Pancreas (tissue), 10 donors: Measurements from ENCODE around the gene FOXO3B. TPM values are rescaled to one million over a fixed set of nuclear protein-coding genes. Genes with fewer than 3 reads are reported as not detected.
"Not testable (repeated sequence)": the region's sequence is repeated elsewhere in the genome, so short reads cannot be mapped to it uniquely, and the experiment has no call there.

Experiments used
- ATAC-seq, 4 donors: fragments of 200-7000 bp; cut with Tn5 transposase; one replicate each; pipeline versions ENCODE4 v1.8.0 to v1.9.1; 2020; ENCODE audit warnings: mild to moderate bottlenecking in 4 of 4, moderate library complexity in 4 of 4
- DNase-seq, 6 donors: peaks; one replicate each; pipeline ENCODE4 v3.0.0-alpha.2; 2020
- FAIRE-seq: peaks from 2 replicates; lab custom pipeline; 2012; peaks lifted over from hg19 to GRCh38; lab: Jason Lieb, UNC
- H3K27ac ChIP-seq, 4 donors: fragments of 200-600 bp; sonication (generic); 1 replicate in 3 of 4; 2 replicates in 1 of 4; pipeline versions ENCODE4 v1.5.0 to v1.8.0; 2020
- H3K27me3 ChIP-seq, 4 donors: fragments of 200-600 bp; one replicate each; pipeline ENCODE4 v1.8.0; 2021
- H3K36me3 ChIP-seq, 3 donors: fragments of 200-600 bp; sonication (generic) in 1 of 3; one replicate each; pipeline versions ENCODE4 v1.5.0 to v1.8.0; 2020 to 2021
- H3K4me1 ChIP-seq, 3 donors: fragments of 200-600 bp; one replicate each; pipeline ENCODE4 v1.8.0; 2021
- H3K4me3 ChIP-seq, 4 donors: fragments of 200-600 bp; sonication (generic) in 2 of 4; one replicate each; pipeline versions ENCODE4 v1.5.0 to v1.8.0; 2020 to 2021
- H3K9me3 ChIP-seq, 4 donors: fragments of 200-600 bp; one replicate each; pipeline ENCODE4 v1.8.0; 2021
- CTCF ChIP-seq, 4 donors: fragments of 200-600 bp; sonication (generic) in 3 of 4; IDR thresholded peaks; one replicate each; pipeline versions ENCODE4 v1.5.0 to v1.8.0; 2021; ENCODE audit warnings: antibody characterized with exemption in 4 of 4
- WGBS, 2 donors: extraction: QIAGEN DNeasy Blood & Tissue Kit; methylation state at CpG; one replicate each; pipeline ENCODE4 v1.1.7; 2013; 5-methylcytosine and 5-hydroxymethylcytosine counted together
- intact Hi-C, 3 donors: fragments of 100-400 bp; cut with DNase I; formaldehyde crosslinking; loops; one replicate each; pipeline versions ENCODE4 v1.11.1 to v1.14.2; 2022
- polyA plus RNA-seq, 2 donors: library from polyadenylated mRNA; stranded (reverse); fragments of 200-250 nt; gene quantifications; one replicate each; pipeline ENCODE4 v1.2.3, GENCODE V29; 2013
- total RNA-seq, 6 donors: library from RNA; stranded (reverse); fragmentation: NEBNext Ultra II Directional in 4 of 6; extraction: Animal tissue kit (Norgen Biotek cat#: 25700) in 4 of 6; gene quantifications; one replicate each; pipeline versions ENCODE4 v1.2.1 to v1.2.4, GENCODE V29; 2021 to 2023
- donor health status: healthy with polysubstance abuse.
- donor health status: DM: no; HTN: no; CAD: no; lungs with moderate emphysema.
- donor health status: DM: no; HTN: no; CAD: no.
- donor health status: control.
- donor health status: control.
- donor health status: Bipolar disorder and iron deficiency.
- donor health status: DM: yes; HTN: yes; CAD: no.
- donor health status: DM: no; HTN: no; CAD: no.
- donor health status: DM: no; HTN: no; CAD: no.
- donor health status: DM: yes; HTN: yes; CAD: no.

FOXO3B gene
- 1 to 10 TPM in 5 of 6 donors, under 1 TPM in 1; 0.95 to 2.0 (median 1.3) TPM for total RNA-seq
- 1 to 10 TPM in 1 of 2 donors, under 1 TPM in 1; 0.47 to 1.0 TPM for polyA plus RNA-seq

GRCh38 chr17:18681767-18682571 lies at the start of gene FOXO3B:
FOXO3B (minus strand) TSS chr17:18682314; CDS start chr17:18681651, 663 bp downstream.
- ATAC-seq (peak; percentile 98 to 100 (median 98)), DNase-seq (peak; percentile 84 to 94 (median 89)), FAIRE-seq (peak; percentile 63)
- H3K27me3 ChIP-seq, H3K4me1 ChIP-seq, H3K36me3 ChIP-seq, H3K9me3 ChIP-seq, H3K27ac ChIP-seq, intact Hi-C loops: not testable (repeated sequence)
- 0 to 1% methylated on average over 36 to 54 of the region's 58 CpGs for WGBS, 2 donors
- H3K4me3 ChIP-seq: peak within 1 kb of the TSS in 3 of 4 donors; percentile 19 to 63 (median 34)

- FAIRE-seq, ATAC-seq, H3K4me1 ChIP-seq, intact Hi-C loops, DNase-seq, H3K9me3 ChIP-seq, H3K27ac ChIP-seq, H3K36me3 ChIP-seq, H3K4me3 ChIP-seq, H3K27me3 ChIP-seq: not testable (repeated sequence)
- WGBS, 2 donors: 88 to 100% methylated on average over 1 of the region's 1 CpG
Observed at GRCh38 chr17:18723509-18723908, 41.4 kb upstream of the FOXO3B start.

- H3K36me3 ChIP-seq, DNase-seq, intact Hi-C loops, H3K27ac ChIP-seq, H3K27me3 ChIP-seq, H3K4me3 ChIP-seq, ATAC-seq, FAIRE-seq, H3K9me3 ChIP-seq, H3K4me1 ChIP-seq: not testable (repeated sequence)
- 77 to 80% methylated on average over 5 of the region's 5 CpGs for WGBS, 2 donors
Observed at GRCh38 chr17:18722612-18723011, 40.5 kb upstream of the FOXO3B start.

- H3K27ac ChIP-seq, FAIRE-seq, intact Hi-C loops, DNase-seq, H3K4me3 ChIP-seq, H3K36me3 ChIP-seq, H3K4me1 ChIP-seq, H3K27me3 ChIP-seq, H3K9me3 ChIP-seq: not testable (repeated sequence)
- peak; percentile 74 to 85 (median 83) for ATAC-seq
- 64 to 96% methylated on average over 1 to 2 of the region's 12 CpGs for WGBS, 2 donors
Observed at GRCh38 chr17:18721775-18722547, 39.8 kb upstream of the FOXO3B start.

- DNase-seq, H3K36me3 ChIP-seq, FAIRE-seq, intact Hi-C loops, H3K4me3 ChIP-seq, H3K9me3 ChIP-seq, H3K27ac ChIP-seq, H3K4me1 ChIP-seq, H3K27me3 ChIP-seq: not testable (repeated sequence)
- peak in 1 of 4 donors; percentile 34 for ATAC-seq
- 80% methylated on average over 10 to 12 of the region's 12 CpGs for WGBS, 2 donors
Observed at GRCh38 chr17:18719428-18720110, 37.5 kb upstream of the FOXO3B start.

GRCh38 chr17:18718643-18719427 lies 36.7 kb upstream of the FOXO3B start:
- not testable (repeated sequence) for FAIRE-seq, DNase-seq
- peak in 3 of 4 donors; percentile 44 to 69 (median 47) for ATAC-seq

GRCh38 chr17:18712354-18712999 lies 30.4 kb upstream of the FOXO3B start:
- DNase-seq: peak; percentile 40 to 74 (median 56)
- intact Hi-C loops, H3K4me1 ChIP-seq, H3K4me3 ChIP-seq, H3K9me3 ChIP-seq, H3K36me3 ChIP-seq, H3K27me3 ChIP-seq, H3K27ac ChIP-seq: not testable (repeated sequence)
- peak; percentile 82 to 95 (median 90) for ATAC-seq
- 9 to 12% methylated on average over 5 to 7 of the region's 7 CpGs for whole genome bisulfite sequencing, 2 donors
- peak; percentile 91 for FAIRE-seq
- TF ChIP-seq CTCF (IDR thresholded peaks at IDR 0.05): peak; percentile 30 to 43 (median 37)

More at GRCh38 chr17:18718643-18719427, 36.7 kb upstream of the FOXO3B start:
- H3K27me3 ChIP-seq, intact Hi-C loops, H3K9me3 ChIP-seq, H3K36me3 ChIP-seq, H3K4me3 ChIP-seq, H3K4me1 ChIP-seq: not testable (repeated sequence)
- WGBS, 2 donors: 64 to 77% methylated on average over 7 to 8 of the region's 9 CpGs
- H3K27ac ChIP-seq: peak overlapping the region in 1 of 4 donors; percentile 12

GRCh38 chr17:18708215-18708614 lies 26.1 kb upstream of the FOXO3B start:
- H3K4me3 ChIP-seq, H3K36me3 ChIP-seq, H3K27me3 ChIP-seq, H3K4me1 ChIP-seq, H3K9me3 ChIP-seq, DNase-seq, intact Hi-C loops, ATAC-seq, FAIRE-seq, H3K27ac ChIP-seq: not testable (repeated sequence)
- whole genome bisulfite sequencing, 2 donors: 94 to 96% methylated on average over 3 of the region's 3 CpGs

- H3K4me1 ChIP-seq, FAIRE-seq, H3K27ac ChIP-seq, H3K36me3 ChIP-seq, intact Hi-C loops, DNase-seq, H3K9me3 ChIP-seq, H3K27me3 ChIP-seq, ATAC-seq, H3K4me3 ChIP-seq: not testable (repeated sequence)
- WGBS, 2 donors: 87 to 93% methylated on average over 3 of the region's 3 CpGs
Observed at GRCh38 chr17:18705955-18706354, 23.8 kb upstream of the FOXO3B start.
